Endometrial microvascular endothelial cells (primary cell): ENCODE measurements around the gene SUSD4. TPM values are rescaled to one million over a fixed set of nuclear protein-coding genes. Genes with fewer than 3 reads are reported as not detected.
"Not testable (repeated sequence)": the region's sequence is repeated elsewhere in the genome, so short reads cannot be mapped to it uniquely, and the experiment has no call there.

Source experiments
- in situ Hi-C: cut with HindIII; loops from 2 replicates; pipeline ENCODE4 v1.10.0; 2017; ENCODE audit warnings: low sequenced_read_pairs, low pct_unique_long_range_greater_than_20kb; ENCODE audit errors: inconsistent ontology term
- total RNA-seq: library from RNA; depleted of rRNA; stranded (reverse); fragments of >200 nt; gene quantifications from one replicate; pipeline ENCODE4 v1.2.3, GENCODE V29; 2015; ENCODE audit errors: inconsistent ontology term

SUSD4 gene, protein sequence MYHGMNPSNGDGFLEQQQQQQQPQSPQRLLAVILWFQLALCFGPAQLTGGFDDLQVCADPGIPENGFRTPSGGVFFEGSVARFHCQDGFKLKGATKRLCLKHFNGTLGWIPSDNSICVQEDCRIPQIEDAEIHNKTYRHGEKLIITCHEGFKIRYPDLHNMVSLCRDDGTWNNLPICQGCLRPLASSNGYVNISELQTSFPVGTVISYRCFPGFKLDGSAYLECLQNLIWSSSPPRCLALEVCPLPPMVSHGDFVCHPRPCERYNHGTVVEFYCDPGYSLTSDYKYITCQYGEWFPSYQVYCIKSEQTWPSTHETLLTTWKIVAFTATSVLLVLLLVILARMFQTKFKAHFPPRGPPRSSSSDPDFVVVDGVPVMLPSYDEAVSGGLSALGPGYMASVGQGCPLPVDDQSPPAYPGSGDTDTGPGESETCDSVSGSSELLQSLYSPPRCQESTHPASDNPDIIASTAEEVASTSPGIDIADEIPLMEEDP
- not detected for total RNA-seq

DNA sequence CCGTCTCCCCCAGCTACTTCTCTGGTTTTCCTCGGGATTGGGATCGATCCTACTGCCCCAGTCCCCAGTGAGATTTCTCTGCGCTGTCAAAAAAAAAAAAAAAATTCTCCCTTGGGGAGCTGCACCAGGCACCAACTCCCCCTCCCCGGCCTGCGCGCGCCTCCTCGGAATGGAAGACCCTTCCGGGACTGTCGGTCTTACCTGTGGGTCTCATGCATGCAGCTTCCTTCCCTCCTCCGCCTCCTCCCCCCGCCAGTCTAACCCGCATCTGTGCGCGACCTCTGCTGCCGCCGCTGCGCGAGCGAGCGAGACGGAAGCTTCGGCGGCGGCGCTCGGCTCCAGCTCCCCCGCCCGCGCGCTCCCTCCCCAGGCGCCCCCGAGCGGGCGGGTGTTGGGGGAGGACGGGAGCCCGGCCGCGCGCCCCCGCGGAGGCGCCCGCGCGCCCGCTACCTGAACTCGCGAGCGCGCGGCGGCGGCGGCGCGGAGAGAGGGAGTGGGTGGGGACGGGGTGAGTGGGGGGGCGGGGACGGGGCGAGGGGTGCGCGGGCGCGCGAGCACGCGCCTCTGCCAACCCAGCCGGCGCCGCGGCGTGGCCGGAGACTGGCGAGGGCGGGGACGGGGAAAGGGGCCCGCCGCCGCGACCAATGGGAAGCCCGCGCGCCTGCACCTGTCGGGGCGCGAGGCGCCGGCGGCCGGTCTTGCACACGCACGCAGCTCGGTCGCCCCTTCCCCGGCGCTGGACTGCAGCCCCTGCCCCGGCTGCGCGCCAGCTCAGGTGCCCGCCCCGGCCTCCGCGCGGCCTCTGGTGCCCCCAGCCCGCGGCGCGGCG lies at the start of gene SUSD4:
TSS of gene SUSD4 (minus strand) at position 321 of the 829 bp plus-strand sequence. CDS start 751 bp downstream, outside the sequence.
- in situ Hi-C loops = no loop called here

DNA sequence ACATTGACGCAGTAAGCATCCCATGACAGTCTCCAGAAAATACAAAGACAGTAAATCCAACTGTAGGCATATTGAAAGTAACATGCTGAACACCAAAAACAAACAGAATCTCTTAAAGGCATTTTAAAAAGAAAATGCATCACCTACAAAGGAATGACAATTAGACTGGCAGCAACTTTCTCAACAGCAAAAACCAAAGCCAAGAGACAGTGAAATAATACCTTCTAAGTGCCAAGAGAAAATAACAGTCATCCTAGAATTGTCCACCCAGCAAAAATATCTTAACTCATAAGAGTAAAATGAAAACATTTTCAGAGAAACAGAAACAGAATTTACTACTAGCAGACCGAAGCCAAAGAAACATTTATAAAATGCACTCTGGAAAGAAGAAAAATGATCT lies 49.2 kb upstream of the SUSD4 start:
- in situ Hi-C loops = no loop called here

DNA sequence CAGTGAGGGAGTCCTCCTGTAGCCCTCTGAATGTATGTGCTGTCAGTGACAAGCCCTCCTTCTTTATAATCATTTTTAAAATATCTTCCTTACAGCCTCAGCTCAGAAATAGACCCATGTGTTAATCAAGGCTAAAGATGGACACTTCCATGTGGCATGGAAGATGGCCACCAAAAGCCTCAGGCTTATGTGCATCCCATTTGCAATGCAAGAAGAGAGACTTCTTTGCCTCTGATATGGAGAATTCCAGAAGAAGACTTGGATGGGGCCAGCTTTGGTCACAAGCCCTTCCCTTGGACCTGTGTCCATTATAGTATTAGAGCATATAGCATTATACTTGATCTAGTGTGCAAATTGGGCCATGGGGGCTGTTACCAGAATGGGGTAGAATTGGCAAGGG lies 47.7 kb upstream of the SUSD4 start:
- in situ Hi-C loops = no loop called here

DNA sequence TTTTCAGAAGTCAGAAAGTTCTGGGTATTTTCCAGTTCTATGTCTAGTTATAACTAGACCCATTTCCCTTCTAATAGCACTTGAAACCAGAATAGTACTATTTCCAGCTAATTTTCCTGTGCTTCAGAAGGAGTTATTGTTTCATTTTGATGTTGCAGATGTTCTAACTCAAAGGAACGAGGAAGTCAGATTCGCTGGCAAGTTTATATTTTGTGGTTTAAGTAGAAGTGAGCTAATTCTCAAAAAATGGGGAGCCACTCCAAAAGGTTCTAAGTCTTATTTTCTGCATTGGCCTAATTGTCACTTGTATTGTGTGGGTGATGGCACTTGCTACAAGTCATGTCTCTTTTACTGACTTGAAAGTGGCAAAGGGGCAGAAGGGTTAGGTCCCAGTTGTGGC lies 47.3 kb upstream of the SUSD4 start:
- in situ Hi-C loops = no loop called here

DNA sequence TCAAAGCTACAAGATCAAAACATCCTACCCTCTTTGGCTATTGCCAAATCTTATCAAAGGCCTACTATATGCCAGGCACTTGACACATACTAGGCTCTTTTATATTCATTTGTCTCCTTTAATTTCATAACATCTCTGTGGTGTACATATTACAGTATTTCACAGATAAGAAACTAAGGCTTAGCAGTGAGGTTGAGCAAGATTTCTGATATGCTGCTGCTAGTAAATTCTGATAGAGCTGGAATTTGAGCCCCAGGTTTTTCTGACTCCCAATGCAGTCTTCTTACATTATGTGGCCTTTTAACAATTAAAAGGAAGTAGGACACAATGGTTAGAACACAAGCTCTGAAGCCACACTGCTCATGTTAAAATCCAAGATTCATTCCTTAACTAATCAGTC lies 46.1 kb upstream of the SUSD4 start:
- in situ Hi-C loops = no loop called here

DNA sequence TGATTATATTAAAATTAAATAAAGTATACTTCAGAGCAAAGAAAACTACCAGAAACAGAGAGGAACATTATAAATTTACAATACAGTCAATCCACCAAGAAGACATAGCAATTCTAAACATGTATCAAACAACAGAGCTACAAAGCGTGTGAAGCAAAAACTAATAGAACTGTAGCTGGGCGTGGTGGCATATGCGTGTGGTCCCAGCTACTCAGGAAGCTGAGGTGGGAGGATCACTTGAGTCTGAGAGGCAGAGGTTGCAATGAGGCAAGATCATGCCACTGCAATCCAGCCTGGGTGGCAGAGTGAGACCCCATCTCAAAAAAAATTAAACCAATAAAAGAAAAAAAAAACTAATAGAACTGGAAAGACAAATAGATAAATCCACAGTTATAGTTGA lies 41.5 kb upstream of the SUSD4 start:
- in situ Hi-C loops = no loop called here

DNA sequence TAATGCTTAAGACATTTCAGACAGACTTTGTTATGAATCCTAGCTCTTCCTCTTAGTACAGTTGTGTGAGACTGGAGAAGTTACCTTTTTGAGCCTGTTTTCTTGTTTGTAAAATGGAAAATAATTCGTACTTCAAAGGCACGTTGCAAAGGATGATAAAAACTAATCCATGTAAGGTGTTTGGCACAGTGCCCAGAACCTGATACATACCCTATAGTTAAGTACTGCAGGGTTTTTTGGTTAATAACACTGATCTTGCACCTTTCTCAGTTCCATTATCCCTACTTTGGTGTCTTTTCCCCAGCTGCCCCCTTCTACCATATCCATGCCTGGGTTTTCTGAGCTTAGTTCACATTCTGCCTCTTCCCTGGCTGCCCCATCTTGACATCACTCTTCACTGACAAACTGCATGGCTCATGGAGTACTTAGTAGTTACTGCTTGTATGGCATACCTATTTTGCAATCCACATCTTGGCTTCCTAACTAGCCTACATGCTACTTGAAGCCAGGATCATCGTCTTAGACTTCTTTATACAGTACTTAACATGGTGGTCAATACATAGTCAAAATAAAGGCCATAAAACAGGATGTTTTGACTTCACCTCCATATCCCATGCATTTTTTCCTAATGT lies 39.3 kb upstream of the SUSD4 start:
- in situ Hi-C loops = no loop called here

DNA sequence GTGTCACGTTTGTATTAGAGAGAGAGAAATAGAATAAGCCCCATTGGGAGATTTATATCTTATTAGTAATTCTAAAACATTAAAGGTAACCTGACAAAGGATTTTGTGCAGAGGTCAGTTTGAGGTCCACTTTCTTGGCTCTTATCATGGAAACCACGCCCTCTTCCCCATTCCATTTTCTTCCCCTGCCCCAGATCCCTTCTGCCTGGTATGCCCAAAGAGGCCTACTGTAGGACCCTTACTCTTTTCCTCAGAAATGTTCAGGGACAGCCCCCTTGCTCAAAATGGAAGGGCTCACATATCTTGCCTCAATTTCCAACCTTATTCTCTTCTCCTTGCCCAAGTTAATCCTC lies 38.8 kb upstream of the SUSD4 start:
- in situ Hi-C loops = no loop called here

DNA sequence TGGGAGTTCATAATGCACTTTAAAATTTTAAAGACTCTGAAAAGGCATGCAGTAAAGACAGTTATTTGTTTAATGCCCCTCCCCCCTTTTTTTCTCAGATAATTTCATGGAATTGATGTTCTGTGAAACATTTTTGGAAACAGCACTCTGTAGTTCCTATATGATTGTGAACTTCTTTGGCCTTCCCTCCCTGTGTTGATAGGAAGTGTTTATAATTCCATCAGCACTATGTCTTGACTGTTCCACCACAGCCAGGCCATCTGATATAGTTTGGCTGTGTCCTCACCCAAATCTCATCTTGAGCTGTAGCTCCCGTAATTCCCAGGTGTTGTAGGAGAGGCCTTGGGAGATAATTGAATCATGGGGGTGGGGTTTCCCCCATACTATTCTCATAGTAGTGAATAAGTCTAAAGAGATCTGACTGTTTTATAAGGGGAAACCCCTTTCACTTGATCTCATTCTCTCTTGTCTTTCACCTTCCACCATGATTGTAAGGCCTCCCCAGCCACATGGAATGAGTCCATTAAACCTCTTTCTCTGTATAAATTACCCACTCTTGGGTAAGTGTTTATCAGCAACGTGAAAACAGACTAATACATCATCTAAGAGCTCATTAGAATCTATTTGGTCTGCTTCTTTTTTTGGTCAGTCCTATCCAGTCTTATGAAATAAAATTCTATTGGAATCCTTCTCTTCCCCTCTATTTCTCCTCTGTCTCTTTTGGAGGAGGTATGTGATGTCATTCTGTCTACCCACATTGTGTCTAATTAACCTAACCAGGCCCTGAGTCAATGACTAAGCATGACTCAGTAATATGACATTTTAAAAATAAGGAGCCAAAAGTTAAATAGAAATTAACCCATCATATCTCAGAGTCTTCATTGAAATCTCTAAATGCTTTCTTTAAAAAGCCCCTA lies 38.2 kb upstream of the SUSD4 start:
- in situ Hi-C loops = no loop called here

DNA sequence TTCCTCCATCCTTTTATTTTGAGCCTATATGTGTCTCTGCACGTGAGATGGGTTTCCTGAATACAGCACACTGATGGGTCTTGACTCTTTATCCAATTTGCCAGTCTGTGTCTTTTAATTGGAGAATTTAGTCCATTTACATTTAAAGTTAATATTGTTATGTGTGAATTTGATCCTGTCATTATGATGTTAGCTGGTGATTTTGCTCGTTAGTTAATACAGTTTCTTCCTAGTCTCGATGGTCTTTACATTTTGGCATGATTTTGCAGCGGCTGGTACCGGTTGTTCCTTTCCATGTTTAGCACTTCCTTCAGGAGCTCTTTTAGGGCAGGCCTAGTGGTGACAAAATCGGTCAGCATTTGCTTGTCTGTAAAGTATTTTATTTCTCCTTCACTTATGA lies 35.4 kb upstream of the SUSD4 start:
- in situ Hi-C loops = not testable (repeated sequence)

DNA sequence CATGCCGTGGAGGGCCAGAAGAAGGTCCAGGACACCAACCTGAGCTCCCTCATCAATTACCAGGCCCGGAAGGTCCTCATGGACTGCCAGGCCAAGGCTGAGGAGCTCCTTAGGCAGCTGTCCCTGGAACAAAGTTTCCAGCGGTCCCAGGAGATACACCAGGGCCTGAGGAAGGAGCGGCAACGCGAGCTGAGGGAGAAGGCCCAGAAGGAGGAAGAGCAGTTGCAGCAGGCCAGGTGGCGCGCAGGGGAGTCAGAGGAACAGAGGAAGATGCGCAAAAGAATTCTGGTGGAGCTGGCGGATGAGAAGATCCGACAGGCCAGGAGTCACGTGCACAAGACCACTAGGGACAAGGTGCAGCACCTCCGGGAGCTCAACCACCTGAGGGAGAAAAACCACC lies 30.7 kb upstream of the SUSD4 start:
- in situ Hi-C loops = no loop called here

DNA sequence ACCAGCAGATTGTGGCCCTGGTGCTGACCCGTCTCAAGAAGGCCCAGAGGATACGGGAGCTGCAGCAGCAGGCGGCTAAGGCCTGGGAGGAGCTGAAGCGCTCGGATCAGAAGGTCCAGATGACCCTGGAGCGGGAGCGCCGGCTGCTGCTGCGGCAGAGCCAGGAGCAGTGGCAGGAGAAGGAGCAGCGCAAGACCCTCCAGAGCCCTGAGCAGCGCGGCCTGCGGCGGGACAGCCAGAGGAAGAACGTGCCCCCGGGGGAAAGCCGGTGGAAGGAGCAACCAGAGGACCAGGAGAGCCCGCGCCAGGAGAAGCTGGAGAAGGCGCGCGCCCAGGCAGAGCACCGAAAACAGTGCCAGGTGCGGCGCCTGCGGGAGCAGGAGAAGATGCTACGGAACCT lies 30.3 kb upstream of the SUSD4 start:
- in situ Hi-C loops = no loop called here

DNA sequence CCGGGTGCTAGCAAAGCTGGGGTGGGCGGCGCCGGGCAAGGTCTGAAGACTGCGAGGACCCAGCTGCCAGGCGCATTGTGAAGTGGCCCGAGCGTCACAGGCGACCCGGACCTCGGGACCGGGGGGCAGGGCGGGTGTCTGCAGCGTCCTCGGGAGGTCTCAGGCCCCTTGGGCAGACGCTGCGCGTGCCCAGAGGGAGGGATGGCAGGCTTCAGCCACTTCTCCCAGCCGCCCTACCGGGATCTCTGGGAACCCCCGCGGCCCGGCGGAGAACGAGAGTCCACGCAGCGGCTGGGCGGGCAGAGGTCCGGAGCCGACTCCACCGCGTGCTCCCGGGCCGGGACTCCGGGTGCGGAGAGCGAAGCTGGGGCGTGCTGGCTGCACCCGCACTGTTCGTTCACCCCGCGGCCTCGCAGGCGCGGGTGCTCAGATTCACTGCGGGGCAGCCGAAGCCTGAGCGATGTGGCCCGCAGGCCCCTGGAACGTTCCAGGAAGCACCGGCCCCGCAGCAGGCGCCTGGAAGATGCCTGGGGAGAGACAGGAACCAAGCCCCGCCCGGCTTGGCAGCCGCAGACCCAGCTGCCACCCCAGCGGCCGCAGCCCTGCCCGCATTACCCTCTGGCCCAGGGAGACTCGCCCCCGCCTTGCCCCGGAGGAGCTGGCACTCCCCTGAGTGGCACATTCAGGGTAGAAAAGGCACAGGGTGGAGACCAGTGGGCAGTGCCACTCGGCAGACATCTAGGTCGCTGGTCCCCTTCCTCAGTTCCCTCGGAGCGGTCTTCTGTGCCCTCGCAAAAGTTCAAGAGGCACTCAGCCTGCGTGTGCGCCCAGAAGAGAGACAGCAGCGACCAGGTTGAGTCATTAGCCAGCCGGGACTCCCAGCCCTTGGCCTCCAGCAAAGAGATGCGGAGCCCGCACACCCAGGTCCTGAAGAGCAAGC lies 29.6 kb upstream of the SUSD4 start, which contains the start of gene CCDC185:
TSS of gene CCDC185 (plus strand) at position 141 of the 940 bp plus-strand sequence. CDS start at position 202, 61 bp downstream.
- in situ Hi-C loops = no loop called here

DNA sequence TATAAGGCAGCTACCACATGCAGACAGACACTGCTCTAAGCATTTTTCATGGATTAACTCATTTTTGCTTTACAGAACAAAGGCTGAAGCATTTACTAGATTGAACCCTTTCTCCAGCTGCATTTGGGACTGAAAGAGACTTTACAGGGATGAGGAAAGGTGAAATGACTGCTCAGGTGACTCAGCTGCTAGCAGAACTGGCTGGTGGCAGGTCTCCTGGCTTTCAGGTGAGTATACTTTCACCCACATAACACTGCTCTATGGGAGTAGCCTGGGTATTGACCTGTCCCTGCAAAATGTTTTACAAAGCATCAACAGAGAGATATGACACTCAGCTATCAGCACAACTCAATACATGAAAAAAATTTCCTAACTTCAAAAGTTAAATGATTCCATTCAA lies 26.6 kb upstream of the SUSD4 start:
- in situ Hi-C loops = no loop called here

DNA sequence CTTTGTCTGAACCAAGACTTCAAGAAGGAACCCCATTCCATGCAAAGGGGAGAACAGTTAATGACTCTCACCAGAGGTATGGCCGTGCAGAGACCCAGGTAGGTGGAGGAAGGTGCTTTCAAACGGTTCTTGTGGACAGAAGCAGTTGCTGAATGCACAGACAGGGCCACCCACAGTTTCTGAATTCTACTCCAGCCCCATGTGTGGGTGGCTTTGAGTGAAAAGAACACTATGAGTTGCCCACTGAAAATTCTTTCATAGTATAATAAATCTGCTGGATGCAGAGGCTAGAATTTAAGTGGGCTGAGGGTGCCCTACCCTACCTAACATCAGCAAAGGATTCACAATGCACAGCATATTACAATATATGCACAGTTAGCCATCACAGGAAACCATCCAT lies 22.0 kb upstream of the SUSD4 start:
- in situ Hi-C loops = no loop called here

DNA sequence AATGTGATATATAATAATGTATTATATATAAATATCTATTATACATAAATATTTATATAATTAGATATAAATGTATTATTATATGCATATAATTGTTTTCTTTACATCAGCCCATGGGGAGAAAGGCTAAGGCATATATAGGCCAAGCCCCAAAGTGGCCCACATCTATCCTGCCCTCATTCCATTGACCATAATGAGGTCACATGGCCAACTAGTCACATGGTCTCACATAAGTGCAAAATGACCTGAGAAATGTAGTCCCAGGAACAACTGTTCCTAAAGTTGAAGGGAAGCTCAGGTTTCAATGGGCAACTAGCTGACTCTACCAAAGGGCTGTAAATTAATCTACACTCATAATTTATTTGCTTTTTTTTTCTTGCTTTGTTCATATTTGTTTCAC lies 14.8 kb upstream of the SUSD4 start:
- in situ Hi-C loops = no loop called here

DNA sequence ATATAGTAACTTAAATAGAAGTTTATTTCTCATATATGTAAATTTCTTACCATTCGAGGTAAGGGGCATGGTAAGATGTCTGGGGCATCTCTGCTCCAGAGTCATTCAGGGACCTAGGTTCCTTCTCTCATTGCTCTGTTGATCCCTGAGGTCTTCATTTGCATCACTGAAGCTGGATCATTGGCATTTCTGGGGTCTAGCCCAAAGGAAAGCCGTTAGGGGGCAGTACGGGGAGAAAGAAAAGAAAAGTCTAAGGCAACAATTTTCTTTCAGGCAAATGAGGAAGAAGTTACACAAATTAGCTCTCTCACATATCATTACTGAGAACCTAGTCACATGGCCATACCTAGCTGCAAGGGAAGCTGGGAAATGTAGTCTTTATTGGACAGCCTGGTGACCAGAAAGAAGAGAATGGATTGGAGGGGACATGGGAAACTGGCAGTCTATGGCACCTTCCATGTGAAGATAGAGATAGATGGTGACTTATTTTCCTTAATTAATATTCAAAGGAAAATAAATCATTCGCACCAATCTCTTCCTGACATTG lies 10.2 kb upstream of the SUSD4 start:
- in situ Hi-C loops = no loop called here
